Activated CD4-positive, alpha-beta T cell treated with anti-CD3 and anti-CD28 coated beads, Interleukin-2, amount 10 ng/mL, durations not matched to agents 24 days and 14 days (primary cell): ENCODE results near the gene NOS1AP. TPM values are rescaled to one million over a fixed set of nuclear protein-coding genes. Genes with fewer than 3 reads are reported as not detected.

Source experiments
- DNase-seq: peaks from one replicate; pipeline ENCODE4 v3.0.0; 2022
- H3K27ac Mint-ChIP-seq: one replicate; pipeline ENCODE4 v1.8.0; 2022; ENCODE audit warnings: mild to moderate bottlenecking, mixed read lengths
- H3K27me3 Mint-ChIP-seq: one replicate; pipeline ENCODE4 v1.8.0; 2022; ENCODE audit warnings: mixed read lengths
- H3K36me3 Mint-ChIP-seq: one replicate; pipeline ENCODE4 v1.8.0; 2022; ENCODE audit warnings: low read depth, mild to moderate bottlenecking, mixed read lengths
- H3K4me1 Mint-ChIP-seq: one replicate; pipeline ENCODE4 v1.8.0; 2021; ENCODE audit warnings: mixed read lengths
- H3K4me3 Mint-ChIP-seq: one replicate; pipeline ENCODE4 v1.8.0; 2022; ENCODE audit warnings: mild to moderate bottlenecking, moderate library complexity, mixed read lengths
- H3K9me3 Mint-ChIP-seq: one replicate; pipeline ENCODE4 v1.8.0; 2021; ENCODE audit warnings: mixed read lengths
- intact Hi-C: fragments of 100-400 bp; cut with micrococcal nuclease; formaldehyde crosslinking; loops from one replicate; pipeline ENCODE4 v1.15.1; 2023
- total RNA-seq: library from RNA; stranded (reverse); gene quantifications from 2 replicates; pipeline ENCODE4 v1.2.3, GENCODE V29; 2022

Gene NOS1AP
- total RNA-seq, 1 donor from 2014 or later: not detected

DNA sequence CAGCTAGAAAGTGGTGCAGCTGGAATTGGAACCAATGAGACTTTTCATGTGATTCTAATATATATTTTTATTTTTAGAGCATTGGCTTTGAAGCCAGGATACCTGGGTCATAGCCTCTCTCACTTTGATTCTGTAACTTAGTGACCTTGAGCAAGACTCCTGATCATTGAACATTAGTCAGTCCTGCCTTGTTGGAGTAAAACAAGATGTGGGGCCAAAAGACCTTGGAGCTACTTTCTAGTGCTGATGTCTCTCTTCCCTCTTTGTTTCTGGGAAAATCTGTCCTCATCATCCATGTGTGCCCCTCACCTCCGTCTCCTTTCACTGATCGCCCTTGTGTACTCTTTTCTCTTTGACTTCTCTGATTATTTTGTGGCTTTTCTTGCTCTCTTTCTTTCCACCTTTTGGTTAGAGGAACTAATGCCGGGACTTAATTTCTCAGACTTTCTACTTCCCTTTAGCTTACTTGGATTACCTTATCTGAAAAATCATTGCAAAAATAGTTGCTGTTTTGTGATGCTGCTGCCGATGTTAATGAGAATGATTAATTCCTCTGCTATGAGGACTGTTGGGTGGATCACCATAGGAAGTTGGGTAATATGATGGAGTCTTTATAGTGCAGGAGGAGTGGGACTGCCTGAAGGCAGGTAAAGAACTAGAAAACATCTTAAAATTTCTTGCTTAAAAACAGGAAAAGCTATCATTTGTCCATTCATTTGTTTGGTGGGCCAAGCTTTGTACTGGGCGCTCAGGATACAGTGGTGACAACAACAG is 72.0 kb downstream of the NOS1AP start:
- DNase-seq: no peak
- intact Hi-C loops: no loop called here
- H3K4me1 Mint-ChIP-seq: no peaks in the 10 kb centered on the region
- H3K36me3 Mint-ChIP-seq: no peaks in the 10 kb centered on the region
- peaks cover 16% of the 10 kb centered on the region for H3K27me3 Mint-ChIP-seq
- no peak overlapping the region for H3K27ac Mint-ChIP-seq
- no peaks in the 10 kb centered on the region for H3K9me3 Mint-ChIP-seq
- no peak overlapping the region for H3K4me3 Mint-ChIP-seq

DNA sequence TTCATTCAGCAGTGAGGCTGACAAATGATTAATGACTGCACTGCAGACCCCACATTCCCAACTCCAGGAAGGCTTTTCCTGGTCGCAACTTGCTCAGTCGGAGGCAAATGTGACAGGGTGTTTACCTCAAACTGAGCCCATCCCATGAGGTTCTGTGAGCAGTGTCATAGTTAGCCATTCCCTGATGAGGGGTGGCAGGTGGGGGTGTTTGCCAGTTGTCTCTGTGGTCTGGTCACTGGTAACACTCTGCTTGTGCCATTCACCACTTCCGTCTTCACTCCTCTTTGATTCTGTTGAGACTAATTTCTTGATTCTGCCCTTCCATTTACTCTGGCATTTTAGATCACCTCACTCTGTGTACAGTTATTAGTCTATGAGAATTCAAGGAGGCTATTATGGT is 73.5 kb downstream of the NOS1AP start:
- Mint-ChIP-seq H3K4me1 (no peaks in the 10 kb centered on the region), H3K36me3 (no peaks in the 10 kb centered on the region), H3K27ac (no peak overlapping the region), H3K27me3 (peaks cover 14% of the 10 kb centered on the region), H3K9me3 (no peaks in the 10 kb centered on the region), H3K4me3 (no peak overlapping the region)
- no peak for DNase-seq
- intact Hi-C loops: no loop called here

DNA sequence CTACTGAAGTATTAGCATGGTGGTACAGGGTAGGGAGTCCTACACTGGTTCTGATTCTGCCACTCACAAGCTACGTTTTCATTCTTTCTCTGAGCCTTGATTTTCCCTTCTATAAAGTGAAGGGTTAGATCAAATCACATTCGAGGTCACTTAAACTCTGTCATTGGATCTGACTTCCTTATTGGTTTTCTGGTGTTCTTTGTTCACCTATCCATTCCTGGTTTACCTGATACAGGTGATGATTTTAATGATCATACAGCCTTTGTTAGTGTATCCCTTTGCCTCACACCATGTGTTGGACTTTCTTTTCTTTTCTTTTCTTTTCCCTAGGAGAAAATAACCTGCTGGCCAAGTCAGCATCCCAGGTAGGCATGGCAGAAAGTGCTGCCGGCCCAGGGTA is 74.8 kb downstream of the NOS1AP start:
- Mint-ChIP-seq H3K9me3 (no peaks in the 10 kb centered on the region), H3K27ac (no peak overlapping the region), H3K36me3 (no peaks in the 10 kb centered on the region), H3K4me1 (no peaks in the 10 kb centered on the region), H3K4me3 (no peak overlapping the region), H3K27me3 (peaks cover 14% of the 10 kb centered on the region)
- DNase-seq: no peak
- intact Hi-C loops: no loop called here

DNA sequence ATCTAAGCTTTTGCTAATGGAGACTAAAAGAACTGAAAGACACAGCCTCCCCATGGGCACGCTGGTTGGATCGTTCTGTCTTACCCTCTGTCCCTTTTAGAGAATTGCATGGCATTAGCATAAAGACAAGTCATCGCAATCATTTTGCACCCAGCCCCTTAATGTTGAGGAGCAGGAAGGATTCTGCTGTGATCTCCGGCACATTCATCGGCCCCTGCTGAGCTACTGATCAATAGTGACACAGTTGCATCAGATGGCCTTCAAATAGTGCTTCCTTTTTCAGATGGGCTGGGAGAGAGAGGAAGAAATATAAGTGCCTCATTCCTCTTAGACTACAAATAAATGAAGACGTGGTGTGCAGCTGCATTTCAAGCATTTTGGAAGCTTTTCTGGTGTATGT is 75.4 kb downstream of the NOS1AP start:
- H3K27ac Mint-ChIP-seq: no peak overlapping the region
- no peak for DNase-seq
- intact Hi-C loops: no loop called here
- H3K4me3 Mint-ChIP-seq: no peak overlapping the region
- H3K27me3 Mint-ChIP-seq: peaks cover 16% of the 10 kb centered on the region
- H3K9me3 Mint-ChIP-seq: no peaks in the 10 kb centered on the region
- H3K4me1 Mint-ChIP-seq: no peaks in the 10 kb centered on the region
- H3K36me3 Mint-ChIP-seq: no peaks in the 10 kb centered on the region

DNA sequence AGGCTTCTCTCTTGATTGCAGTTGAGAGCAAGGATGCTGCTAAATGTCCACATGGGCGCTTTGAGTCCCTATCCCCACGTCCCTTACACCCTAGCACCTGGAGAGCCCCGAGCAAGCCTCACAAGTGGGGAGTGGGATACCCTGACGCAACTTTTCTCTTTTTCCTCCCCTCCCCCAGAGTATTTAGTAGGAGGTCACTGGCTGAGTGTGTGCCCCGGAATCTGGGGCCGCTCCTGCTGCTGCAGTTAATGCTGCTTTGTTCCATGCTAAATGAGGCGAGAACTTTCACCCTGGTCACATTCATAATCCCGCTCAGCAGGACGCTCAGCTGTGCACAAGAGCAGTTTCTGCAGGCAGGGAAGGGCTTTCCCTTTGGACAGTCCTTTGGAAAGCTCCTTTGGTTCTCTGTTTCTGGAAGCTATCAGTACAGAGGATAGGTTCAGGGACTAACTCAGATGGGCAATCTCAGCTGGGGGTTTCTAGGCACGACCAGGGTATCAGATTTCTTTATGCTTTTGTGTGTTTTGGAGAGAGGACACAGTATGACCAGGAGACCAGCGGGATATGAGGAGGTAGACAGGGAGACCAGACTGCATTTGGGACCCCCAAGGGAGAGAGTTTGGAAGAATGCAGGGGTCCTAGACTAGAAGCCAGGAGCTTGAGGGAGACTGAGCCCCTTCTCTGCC is 75.9 kb downstream of the NOS1AP start:
- intact Hi-C loops: no loop called here
- Mint-ChIP-seq H3K4me3 (no peak overlapping the region), H3K9me3 (peaks cover 5% of the 10 kb centered on the region), H3K27ac (no peak overlapping the region), H3K27me3 (peaks cover 18% of the 10 kb centered on the region), H3K36me3 (no peaks in the 10 kb centered on the region), H3K4me1 (no peaks in the 10 kb centered on the region)
- DNase-seq: no peak

DNA sequence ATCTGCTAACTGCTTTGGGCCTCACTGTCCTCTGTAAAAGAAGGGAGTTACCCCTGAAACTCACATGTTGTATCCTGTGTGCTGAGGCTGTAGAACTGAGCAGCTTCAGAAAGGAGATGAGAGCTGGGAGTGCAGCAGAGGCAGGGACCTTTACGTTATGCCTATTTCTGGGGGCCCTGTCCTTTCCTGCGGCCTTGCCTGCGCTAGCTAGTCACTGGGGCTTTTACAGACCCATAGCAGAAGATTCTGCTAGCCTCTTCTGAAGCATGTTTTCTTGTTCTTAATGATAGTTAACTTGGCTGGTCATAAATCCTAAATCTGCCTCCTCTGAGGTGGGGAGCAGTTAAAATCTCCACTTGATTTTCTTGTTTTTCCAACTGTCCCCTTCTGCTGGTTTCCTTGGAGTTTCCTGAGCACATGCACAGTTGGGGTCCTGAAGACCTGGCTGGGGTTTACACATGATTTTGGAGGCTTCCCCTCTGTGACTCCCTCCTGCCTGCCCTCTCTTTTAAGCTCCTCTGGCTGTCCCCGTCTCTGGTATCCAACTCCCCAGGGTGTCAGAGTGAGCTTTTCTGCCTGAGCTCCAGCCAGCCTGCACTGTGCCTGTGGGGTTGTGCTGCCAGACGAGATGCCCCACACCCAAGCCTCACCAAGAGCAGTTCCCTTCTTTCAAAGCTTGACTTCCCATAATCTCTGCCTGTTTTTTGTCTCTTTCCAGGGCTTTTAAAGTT is 76.6 kb downstream of the NOS1AP start:
- H3K4me3 Mint-ChIP-seq: no peak overlapping the region
- peaks cover 23% of the 10 kb centered on the region for H3K27me3 Mint-ChIP-seq
- H3K36me3 Mint-ChIP-seq: no peaks in the 10 kb centered on the region
- DNase-seq: no peak
- H3K27ac Mint-ChIP-seq: no peak overlapping the region
- peaks cover 5% of the 10 kb centered on the region for H3K9me3 Mint-ChIP-seq
- intact Hi-C loops: no loop called here
- H3K4me1 Mint-ChIP-seq: no peaks in the 10 kb centered on the region

DNA sequence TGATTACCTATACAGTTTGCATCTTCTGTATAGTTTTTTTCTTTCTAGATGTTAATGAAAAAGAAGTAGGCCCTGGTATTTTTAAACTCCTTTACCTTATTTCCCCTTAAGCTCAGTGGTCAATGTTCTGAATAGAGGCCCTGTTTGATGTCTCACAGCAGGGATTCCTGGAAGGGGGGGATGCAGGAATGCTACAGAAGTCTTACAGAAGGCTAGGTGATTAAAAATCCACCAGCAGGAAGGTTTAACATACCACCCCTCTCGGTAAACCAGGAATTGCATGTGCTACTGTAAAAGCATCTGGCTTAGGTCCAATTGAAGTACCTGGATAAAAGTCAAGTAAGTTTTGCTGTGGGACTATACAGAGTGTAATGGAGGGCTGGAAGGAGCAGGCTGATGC is 78.3 kb downstream of the NOS1AP start:
- intact Hi-C loops: no loop called here
- H3K4me1 Mint-ChIP-seq: no peaks in the 10 kb centered on the region

DNA sequence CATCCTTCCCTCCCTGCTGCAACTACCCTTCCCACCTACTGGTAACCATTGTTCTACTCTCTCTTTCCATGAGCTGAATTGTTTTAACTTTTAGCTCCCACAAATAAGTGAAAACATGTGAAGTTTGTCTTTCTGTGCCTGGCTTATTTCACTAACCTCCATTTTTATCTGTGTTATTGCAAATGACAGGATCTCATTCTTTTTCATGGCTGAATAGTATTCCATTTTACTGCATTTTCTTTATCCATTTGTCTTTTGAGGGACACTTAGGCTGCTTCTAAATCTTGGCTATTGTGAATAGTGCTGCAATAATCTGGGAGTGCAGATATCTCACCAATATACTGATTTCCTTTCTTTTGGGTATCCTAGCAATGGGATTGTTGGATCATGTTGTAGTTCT is 80.6 kb downstream of the NOS1AP start:
- Mint-ChIP-seq H3K9me3 (peaks cover 5% of the 10 kb centered on the region), H3K27me3 (peaks cover 13% of the 10 kb centered on the region), H3K4me3 (no peak overlapping the region), H3K4me1 (no peaks in the 10 kb centered on the region), H3K36me3 (no peaks in the 10 kb centered on the region), H3K27ac (no peak overlapping the region)
- intact Hi-C loops: no loop called here
- no peak for DNase-seq

More for the DNA sequence above, 78.3 kb downstream of the NOS1AP start:
- DNase-seq: no peak
- no peak overlapping the region for H3K4me3 Mint-ChIP-seq
- H3K9me3 Mint-ChIP-seq: peaks cover 5% of the 10 kb centered on the region
- no peak overlapping the region for H3K27ac Mint-ChIP-seq
- no peaks in the 10 kb centered on the region for H3K36me3 Mint-ChIP-seq
- peaks cover 15% of the 10 kb centered on the region for H3K27me3 Mint-ChIP-seq

DNA sequence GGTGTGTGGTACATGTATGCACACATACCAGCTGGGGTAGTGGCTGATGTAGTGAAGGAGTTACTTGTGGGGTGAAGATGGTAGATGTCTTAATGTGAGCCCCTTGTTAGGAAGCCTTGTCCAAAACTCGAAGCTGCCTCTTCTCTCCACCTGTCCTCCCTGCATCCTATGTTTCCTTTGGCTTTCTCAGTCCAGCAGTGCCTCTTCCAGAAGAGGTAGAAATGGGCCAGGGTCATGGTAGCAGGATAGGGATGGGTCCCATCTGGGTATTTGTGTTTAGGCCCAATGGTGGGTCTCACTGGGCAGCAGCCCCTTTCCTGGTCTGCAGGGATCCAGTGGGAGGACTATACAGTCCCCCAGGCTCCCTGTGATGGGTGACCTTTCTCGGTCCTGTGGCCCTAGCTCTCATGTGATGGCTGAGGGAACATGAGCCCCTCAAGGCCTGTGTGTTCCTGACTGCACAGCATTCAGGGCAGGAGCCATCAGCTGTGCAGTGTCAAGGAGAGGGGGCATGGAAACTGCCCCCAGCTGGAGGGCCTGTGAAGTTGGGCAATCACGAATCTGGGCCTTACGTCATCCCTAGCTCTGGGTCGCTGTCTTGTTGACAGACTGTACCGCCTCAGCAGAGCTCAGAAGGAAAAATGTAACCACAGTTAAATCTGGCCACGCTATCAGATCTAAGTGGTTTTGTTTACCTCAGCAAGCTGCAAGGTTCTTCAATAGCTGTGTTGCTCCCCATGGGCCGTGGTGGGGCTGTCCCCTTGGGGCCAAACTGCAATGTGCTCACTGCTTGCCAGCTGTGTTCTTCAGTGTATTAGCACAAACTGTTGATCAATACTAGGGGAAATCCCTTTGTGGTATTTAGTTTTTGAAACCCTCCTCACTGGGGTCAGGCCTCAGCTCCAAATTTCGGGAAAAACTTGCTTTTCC is 82.7 kb downstream of the NOS1AP start:
- DNase-seq: peak; percentile 60
- peaks cover 13% of the 10 kb centered on the region for H3K27me3 Mint-ChIP-seq

DNA sequence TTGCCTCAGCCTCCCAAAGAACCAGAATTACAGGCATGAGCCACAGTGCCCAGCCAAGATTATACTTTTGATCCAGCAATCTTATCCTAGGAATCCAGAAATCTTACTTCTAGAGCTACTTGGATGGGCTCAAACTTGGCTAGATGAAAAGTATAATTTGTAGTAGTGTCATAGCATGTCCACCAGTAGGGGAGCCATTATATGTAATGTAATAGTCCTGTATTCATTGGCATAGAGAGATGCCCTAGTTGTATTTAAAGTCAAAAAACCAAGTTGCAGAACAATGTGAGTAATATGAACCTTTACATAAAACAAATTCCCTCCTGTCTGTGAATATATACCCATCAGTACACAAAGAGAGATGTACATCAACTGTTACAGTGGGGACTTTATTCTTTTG is 83.9 kb downstream of the NOS1AP start:
- no peak overlapping the region for H3K4me3 Mint-ChIP-seq
- intact Hi-C loops: no loop called here

More for the DNA sequence above, 82.7 kb downstream of the NOS1AP start:
- Mint-ChIP-seq H3K4me3 (no peak overlapping the region), H3K36me3 (no peaks in the 10 kb centered on the region), H3K4me1 (no peaks in the 10 kb centered on the region), H3K9me3 (peaks cover 5% of the 10 kb centered on the region), H3K27ac (no peak overlapping the region)
- intact Hi-C loops: no loop called here

DNA sequence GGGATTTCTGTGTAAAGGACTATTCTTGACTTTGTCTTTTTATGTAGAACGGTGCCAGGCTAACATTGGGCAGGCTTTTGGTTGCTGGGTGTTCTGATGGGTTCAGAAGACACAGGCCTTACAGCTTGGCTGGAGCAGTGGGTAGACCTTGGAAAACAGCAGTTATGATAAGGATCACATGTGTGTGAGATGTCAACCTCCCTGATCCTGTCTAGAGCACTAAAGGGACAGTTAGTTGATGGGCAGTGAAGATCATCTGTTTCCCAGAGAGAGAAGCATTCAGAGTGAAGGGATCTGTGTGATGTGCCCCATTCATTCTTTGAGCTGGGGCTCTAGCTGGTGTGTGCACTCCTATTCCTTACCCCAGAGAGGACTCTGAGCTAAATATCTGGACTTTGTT is 88.0 kb downstream of the NOS1AP start:
- Mint-ChIP-seq H3K4me3 (no peak overlapping the region), H3K9me3 (no peaks in the 10 kb centered on the region), H3K36me3 (no peaks in the 10 kb centered on the region), H3K27ac (no peak overlapping the region), H3K27me3 (peaks cover 11% of the 10 kb centered on the region), H3K4me1 (no peaks in the 10 kb centered on the region)
- no peak for DNase-seq
- intact Hi-C loops: no loop called here

More for the DNA sequence above, 83.9 kb downstream of the NOS1AP start:
- no peaks in the 10 kb centered on the region for H3K4me1 Mint-ChIP-seq
- H3K9me3 Mint-ChIP-seq: peaks cover 5% of the 10 kb centered on the region
- H3K36me3 Mint-ChIP-seq: no peaks in the 10 kb centered on the region
- peaks cover 19% of the 10 kb centered on the region for H3K27me3 Mint-ChIP-seq
- no peak overlapping the region for H3K27ac Mint-ChIP-seq
- DNase-seq: no peak

DNA sequence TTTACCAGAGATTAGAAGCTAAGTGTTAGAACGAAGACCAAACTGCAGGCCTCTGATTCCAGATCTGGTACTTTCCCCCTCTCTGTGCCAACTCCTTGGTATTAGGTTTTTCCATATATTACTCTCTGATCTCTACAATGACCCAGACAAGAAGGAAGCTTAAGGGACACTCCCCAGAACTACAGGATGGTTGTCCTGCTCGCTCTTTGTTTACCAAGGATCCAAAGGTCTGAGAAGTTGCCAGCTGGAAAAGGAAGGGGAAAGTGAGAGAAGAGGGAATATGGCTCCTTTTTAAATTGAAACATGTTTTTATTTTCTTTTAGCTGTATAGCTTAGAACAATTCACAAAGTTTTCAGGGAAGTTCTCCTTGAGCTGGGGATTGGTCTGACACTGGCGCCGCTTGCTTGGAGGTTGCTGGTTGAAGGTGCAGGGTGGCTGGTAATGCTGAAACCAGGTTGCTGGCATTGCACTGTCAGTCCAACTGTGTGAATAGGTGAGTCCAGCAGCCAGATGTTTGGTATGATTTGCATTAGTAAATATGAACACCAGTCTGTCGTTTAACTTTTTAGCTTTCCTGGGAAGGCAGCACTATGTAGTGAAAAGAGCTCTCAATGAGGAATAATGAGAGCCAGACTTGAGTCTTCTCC is 89.3 kb downstream of the NOS1AP start:
- H3K9me3 Mint-ChIP-seq: no peaks in the 10 kb centered on the region
- no peaks in the 10 kb centered on the region for H3K36me3 Mint-ChIP-seq
- H3K27me3 Mint-ChIP-seq: peaks cover 15% of the 10 kb centered on the region
- no peak for DNase-seq
- no peak overlapping the region for H3K27ac Mint-ChIP-seq
- no peak overlapping the region for H3K4me3 Mint-ChIP-seq
- no peaks in the 10 kb centered on the region for H3K4me1 Mint-ChIP-seq
- intact Hi-C loops: no loop called here

DNA sequence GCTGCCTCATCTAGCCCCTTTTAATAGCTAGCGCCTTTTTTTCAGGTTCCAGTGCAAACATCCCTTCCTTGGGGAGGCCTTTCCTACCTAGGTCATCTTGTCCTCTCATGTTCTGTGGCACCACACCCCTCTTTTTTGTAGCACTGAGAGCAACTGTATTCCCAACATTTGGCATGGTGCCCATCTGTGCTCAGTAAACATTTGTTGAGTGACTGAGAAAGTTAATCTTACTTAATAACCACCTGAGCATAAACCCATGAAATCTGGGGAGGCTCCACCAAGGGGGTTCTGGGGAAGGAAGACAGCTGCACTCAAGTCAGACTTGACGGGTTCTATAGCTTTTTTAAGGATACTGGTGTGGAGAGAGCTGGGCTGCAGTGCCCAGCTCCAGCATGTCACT is 90.0 kb downstream of the NOS1AP start:
- H3K4me1 Mint-ChIP-seq: no peaks in the 10 kb centered on the region
- H3K36me3 Mint-ChIP-seq: no peaks in the 10 kb centered on the region
- no peaks in the 10 kb centered on the region for H3K9me3 Mint-ChIP-seq
- H3K27me3 Mint-ChIP-seq: peaks cover 18% of the 10 kb centered on the region
- DNase-seq: no peak
- intact Hi-C loops: no loop called here
- no peak overlapping the region for H3K27ac Mint-ChIP-seq
- no peak overlapping the region for H3K4me3 Mint-ChIP-seq
